Endometrial microvascular endothelial cells (primary cell): ENCODE measurements around the gene GOLGA6L22. TPM values are rescaled to one million over a fixed set of nuclear protein-coding genes. Genes with fewer than 3 reads are reported as not detected.
"Not testable (repeated sequence)": the region's sequence is repeated elsewhere in the genome, so short reads cannot be mapped to it uniquely, and the experiment has no call there.

Source experiments
- in situ Hi-C: cut with HindIII; loops from 2 replicates; pipeline ENCODE4 v1.10.0; 2017; ENCODE audit warnings: low sequenced_read_pairs, low pct_unique_long_range_greater_than_20kb; ENCODE audit errors: inconsistent ontology term
- total RNA-seq: library from RNA; depleted of rRNA; stranded (reverse); fragments of >200 nt; gene quantifications from one replicate; pipeline ENCODE4 v1.2.3, GENCODE V29; 2015; ENCODE audit errors: inconsistent ontology term

GOLGA6L22 gene
- not detected for total RNA-seq

DNA sequence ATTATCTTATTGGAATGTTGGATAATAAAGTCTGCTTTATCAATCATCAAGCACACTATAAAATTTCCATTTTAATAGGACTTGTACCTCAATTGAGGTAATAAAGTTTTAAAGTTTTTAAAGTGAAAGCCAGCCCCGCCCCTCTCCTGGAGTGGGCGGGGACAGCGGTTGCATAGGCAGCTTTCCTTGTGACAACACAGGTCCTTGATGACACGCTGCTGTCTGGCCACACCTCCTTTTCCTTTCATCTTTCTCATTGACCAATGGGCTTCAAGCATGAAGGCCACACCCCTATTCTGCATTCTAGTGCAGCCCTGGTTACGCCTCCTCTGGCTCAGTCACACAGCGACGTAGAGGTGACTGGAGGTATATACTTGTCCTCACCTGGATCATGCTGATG, at the start of gene GOLGA6L22:
Gene GOLGA6L22 (plus strand): TSS at position 301 of the 400 bp plus-strand sequence. CDS start 91 bp downstream, at position 392.
- in situ Hi-C loops: not testable (repeated sequence)

DNA sequence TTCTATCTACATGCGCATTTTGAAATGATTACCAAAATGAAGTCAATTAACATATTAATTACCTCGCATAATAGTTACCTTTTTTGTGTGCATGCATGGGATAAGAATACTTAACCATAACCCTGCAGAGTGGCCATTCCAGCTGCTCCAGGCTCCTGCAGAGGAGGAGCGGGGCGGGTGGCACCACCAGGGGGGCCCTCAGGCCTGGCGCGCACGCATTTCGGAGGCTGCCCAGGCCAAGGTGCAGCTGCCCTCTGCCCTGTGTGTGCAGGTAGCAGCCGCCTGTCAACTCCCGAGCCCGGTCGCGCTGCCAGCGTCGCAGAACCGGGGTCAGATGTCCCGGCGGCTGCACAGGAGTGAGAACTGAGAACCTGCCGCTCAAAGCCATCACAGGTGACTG, 41.4 kb upstream of the GOLGA6L22 start:
- in situ Hi-C loops: not testable (repeated sequence)

GRCh38 chr15:22417795-22418194, 40.9 kb upstream of the GOLGA6L22 start:
- in situ Hi-C loops: not testable (repeated sequence)

GRCh38 chr15:22418212-22418611, 40.5 kb upstream of the GOLGA6L22 start:
- in situ Hi-C loops: not testable (repeated sequence)

DNA sequence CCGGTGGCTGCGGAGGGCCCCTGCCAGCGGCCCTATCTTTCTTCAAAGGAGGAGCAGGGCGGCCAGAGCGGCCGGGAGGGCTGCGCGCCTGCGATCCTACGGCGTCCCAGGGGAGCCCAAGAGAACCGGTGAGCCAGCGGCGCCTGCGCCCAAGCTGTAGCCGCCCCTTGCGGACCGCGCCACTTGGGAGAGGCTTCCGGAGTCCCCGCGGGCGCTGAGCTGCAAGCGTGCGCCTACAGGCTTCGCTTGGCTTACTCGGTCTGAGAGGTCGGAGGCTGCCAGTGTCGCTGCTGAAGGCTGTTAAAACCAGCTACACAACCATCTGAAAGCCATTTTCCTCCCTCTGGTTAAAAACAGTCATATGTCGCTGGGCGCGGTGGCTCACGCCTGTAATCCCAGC, 40.0 kb upstream of the GOLGA6L22 start:
- in situ Hi-C loops: not testable (repeated sequence)

- in situ Hi-C loops: not testable (repeated sequence)
Measured at GRCh38 chr15:22420340-22420739, 38.4 kb upstream of the GOLGA6L22 start.

DNA sequence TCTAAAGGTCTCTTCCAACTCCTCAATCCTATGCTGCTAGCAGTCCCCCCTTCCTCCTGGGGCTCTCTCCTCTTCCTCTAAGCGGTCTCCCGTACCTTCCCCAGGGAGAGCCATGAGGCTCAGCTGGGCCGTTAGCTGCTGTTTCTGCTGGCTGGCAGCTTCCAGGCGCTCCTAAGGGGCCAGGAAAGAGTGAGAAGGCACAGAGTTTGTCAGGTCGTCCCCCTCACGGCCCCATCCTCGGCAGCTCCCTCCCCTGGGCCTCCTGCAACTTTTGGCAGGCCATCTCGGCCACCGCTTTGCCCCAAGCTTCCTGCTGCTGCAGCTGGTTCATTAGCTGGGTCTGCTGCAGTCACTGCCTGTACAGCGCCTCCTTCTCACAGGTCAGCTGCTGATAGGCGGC, 29.3 kb upstream of the GOLGA6L22 start:
- in situ Hi-C loops: not testable (repeated sequence)

DNA sequence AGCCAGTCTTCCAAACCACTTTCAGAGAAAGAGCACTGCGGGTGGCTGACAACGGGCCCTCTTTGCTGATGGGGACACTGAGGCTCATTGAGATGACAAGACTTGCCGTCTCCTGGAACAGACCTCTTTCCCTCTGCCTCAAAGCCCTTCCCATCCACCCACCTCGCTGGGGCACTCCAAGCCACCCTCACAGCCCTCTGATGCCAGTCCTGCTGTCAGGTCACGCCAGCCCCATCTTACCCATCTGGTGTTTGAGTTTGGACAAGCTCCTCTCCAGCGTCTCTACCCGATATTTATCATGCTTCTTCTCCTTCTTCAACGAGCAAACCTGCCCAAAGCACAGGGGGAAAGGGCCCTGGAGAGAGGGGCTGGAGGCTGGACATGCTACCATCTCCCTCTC, 27.0 kb upstream of the GOLGA6L22 start:
- in situ Hi-C loops: not testable (repeated sequence)

DNA sequence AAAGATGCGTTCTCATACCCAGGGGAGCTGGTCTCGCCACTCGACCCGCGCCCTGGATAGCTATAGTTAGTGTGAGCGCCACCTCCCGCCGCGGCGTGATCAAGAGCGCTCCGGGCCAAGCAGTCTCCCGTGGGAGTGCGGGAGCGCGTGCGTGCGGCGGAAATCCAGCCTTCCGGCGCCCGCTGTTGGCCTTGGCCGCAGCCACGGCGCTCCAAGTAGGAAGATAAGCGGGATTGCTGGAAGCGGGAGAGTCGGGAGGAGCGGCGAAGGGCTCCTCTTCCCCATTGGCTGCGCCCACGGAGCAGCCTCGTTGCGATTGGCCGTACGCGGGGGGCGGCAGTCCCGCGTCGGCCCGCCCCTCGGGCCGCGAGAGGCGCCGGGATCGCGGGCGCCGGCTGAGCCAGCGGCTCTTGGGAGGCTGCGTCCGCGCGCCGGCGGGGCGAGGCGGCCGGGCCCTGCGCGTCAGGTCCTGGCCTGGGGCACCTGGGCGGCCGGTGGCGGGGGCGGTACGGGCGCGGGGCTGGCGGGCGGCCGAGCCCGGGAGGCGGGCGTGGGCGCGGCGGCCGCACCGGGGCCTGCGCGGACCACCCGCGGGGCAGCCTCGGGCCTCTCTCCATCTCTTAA, 35.9 kb downstream of the GOLGA6L22 start:
- in situ Hi-C loops: not testable (repeated sequence)

DNA sequence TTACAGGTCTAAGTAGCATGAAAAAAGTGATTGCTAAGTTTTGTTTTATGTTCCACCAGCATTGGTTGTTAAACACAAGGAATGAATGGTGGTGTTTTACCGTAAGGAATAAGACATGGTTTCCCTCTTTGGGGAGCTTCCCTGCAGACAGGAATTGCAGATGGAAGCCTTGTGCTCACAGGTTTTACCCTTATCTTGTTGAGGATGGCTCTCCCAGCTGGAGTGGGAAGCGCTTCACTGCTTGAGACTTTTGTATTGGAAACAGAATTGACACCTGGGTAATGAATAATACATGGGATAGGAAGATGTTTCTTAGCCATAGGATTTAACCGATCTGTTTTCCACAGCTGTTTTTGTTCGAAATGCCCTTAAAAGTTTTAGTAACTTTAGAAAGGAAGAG, 38.5 kb downstream of the GOLGA6L22 start:
- in situ Hi-C loops: not testable (repeated sequence)

DNA sequence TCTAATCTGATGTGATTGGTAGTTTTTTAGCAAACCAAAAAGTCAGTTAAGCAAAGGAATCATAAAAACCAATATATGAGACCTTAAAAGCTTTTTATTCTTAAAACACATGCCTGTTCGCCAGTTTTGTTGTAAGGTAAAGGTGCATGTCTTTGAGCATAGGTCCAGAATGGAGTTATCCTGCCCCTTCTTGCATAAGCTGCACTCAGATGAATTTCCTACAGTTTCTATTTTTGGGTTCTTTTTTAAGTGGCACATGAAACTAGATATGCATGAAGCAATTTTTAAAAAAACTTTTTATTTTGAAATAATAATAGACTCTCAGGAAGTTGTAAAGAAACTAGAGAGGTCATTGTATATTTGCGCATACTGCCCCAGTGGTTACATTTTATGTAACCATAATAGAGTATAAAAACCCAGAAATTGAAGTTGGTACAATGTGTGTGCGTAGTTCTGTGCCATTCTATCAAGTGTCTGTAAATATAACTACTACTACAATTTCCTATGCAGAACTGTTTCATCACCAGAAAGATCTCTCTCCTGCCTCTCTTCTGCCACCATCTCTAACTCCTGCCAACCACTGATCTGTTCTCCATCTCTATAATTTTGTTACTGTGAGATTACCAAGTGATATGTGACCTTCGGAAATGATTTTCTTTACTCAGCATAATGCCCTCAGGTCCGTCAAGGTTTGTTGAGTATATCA, 39.7 kb downstream of the GOLGA6L22 start:
- in situ Hi-C loops: not testable (repeated sequence)

- in situ Hi-C loops: not testable (repeated sequence)
Measured at GRCh38 chr15:22502272-22502671, 43.6 kb downstream of the GOLGA6L22 start.

GRCh38 chr15:22506959-22507358, 48.3 kb downstream of the GOLGA6L22 start:
- in situ Hi-C loops: not testable (repeated sequence)

GRCh38 chr15:22516140-22516539, 57.4 kb downstream of the GOLGA6L22 start:
- in situ Hi-C loops: not testable (repeated sequence)
